Measurements from ENCODE around the gene ASF1B. TPM values are rescaled to one million over a fixed set of nuclear protein-coding genes. Genes with fewer than 3 reads are reported as not detected.

ASF1B gene
- total and polyA plus RNA-seq, 4 donors: 2.7 to 11.5 (median 8.6) TPM

DNA sequence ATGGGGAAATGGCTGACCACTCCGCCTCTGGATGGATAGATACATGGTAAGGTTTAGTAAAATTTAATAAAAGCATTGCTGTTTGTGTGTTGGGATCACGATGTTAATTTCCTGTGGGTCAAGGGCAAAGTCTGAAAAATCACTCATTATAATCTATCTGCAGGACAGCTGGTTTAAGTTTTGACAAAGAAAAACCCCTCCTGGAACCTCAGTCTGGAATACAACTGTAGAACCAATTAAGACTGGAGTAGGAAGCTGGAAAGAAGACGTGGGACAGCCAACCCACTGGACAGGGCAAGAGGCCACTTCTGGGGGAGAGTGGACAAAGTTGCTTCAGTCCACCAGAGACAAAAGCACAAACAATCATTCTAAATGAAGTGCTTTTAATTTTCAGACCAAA, 17.2 kb downstream of the ASF1B start:
- DNase-seq (ENCODE audit: low read depth in 4 of 6, low spot score in 6 of 6): no peak
- Histone ChIP-seq H3K4me3 (ENCODE audit: low read depth, low read length) (no peak overlapping the region), H3K9me3 (ENCODE audit: control insufficient read depth, insufficient read depth, low read length) (no peaks in the 10 kb centered on the region), H3K27ac (ENCODE audit: low read depth, low read length) (peak overlapping the region; percentile 99), H3K36me3 (ENCODE audit: control insufficient read depth, insufficient read depth, low read length) (peaks cover 10% of the 10 kb centered on the region), H3K4me1 (ENCODE audit: control insufficient read depth, insufficient read depth, low read length) (peaks cover 48% of the 10 kb centered on the region), H3K27me3 (ENCODE audit: control insufficient read depth, insufficient read depth, low read length) (no peaks in the 10 kb centered on the region)
- WGBS (ENCODE audit: insufficient coverage): no CpG with 5 or more reads among the region's 3 CpGs

DNA sequence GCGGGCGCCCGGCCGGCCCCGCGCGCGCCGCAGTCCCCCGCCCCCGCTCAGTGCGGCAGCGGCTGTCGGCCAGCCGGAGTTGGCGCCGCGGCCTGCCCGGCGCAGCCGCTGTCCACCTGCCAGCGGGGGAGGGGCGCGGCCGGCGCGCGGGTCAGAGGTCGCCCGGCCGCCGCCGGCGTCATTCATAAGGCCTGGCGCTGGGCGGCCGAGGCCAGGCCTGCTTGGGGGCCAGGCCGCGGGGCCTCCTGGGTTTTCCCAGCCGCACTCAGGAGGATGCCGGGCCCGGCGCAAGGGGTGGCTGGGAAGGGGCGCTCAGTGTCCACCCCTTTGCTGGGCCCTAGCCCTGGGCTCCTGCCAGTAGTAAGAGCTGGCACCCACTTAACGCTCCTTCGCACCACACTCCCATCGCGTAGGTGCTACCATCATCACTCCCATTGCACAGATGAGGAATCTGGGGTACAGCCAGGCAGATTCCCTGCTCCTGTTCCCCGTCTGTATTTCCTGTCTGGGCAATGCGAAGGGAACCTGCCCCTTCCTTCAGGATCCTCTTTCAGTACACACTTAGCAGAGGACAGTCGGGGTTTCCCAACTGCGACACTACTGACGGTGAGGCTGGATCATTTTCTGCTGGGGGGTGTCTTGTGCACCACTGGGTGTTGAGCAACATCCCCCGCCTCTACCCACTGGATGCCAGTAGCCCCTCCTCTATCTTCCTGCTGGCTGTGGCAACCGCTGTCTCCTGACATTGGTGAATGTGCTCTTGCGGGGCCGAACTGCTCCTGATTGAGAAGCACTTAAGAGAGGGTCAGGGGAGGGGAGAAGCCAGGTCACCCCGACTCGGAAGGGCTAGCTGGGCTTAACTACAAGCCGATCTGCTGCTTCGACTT, 18.0 kb downstream of the ASF1B start:
- no peaks in the 10 kb centered on the region for H3K27me3 ChIP-seq (ENCODE audit: control insufficient read depth, insufficient read depth, low read length)
- H3K36me3 ChIP-seq (ENCODE audit: control insufficient read depth, insufficient read depth, low read length): peaks cover 16% of the 10 kb centered on the region
- WGBS (ENCODE audit: insufficient coverage): 1% methylated on average over 53 of the region's 61 CpGs
- peak; percentile 26 to 82 (median 43) for DNase-seq (ENCODE audit: low read depth in 4 of 6, low spot score in 6 of 6)
- H3K27ac ChIP-seq (ENCODE audit: low read depth, low read length): peak overlapping the region; percentile 99
- H3K4me3 ChIP-seq (ENCODE audit: low read depth, low read length): peak overlapping the region; percentile 58
- no peaks in the 10 kb centered on the region for H3K9me3 ChIP-seq (ENCODE audit: control insufficient read depth, insufficient read depth, low read length)
- H3K4me1 ChIP-seq (ENCODE audit: control insufficient read depth, insufficient read depth, low read length): peaks cover 55% of the 10 kb centered on the region

DNA sequence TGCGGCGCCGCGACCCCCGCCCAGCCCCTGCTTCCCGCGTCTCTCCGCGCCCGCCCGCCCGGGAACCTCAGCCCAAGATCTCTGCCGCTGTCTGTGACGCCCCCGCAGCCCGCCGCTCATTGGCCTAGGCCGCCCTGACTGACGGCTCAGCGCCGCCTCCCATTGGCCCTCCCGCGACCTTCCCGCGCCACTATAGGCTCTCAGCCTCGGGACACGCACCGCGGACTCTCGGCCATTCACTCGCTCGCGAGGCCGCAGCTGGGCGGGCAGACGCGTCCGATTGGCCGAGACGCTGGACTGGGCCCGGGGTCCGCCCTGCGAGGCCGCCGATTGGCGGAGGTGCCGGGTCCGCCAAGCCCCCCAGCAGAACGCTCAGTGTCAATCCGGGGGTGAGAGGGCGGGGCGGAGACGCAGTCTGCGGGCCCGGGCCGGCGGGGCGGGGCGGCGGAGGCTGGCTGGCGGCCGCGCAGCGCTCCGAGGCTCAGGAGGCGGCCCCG, 18.7 kb downstream of the ASF1B start, which contains the start of gene PRKACA:
Gene PRKACA, minus strand, starts transcription at position 95 of the 497 bp plus-strand sequence. CDS start 215 bp downstream, outside the sequence.
- peak; percentile 93 to 100 (median 97) for DNase-seq (ENCODE audit: low read depth in 4 of 6, low spot score in 6 of 6)
- H3K4me3 ChIP-seq (ENCODE audit: low read depth, low read length): peak within 1 kb of the TSS; percentile 83
- H3K27ac ChIP-seq (ENCODE audit: low read depth, low read length): peak within 1 kb of the TSS; percentile 99
- H3K4me1 ChIP-seq (ENCODE audit: control insufficient read depth, insufficient read depth, low read length): peaks cover 62% of the 10 kb centered on the region
- no peaks in the 10 kb centered on the region for H3K9me3 ChIP-seq (ENCODE audit: control insufficient read depth, insufficient read depth, low read length)
- H3K27me3 ChIP-seq (ENCODE audit: control insufficient read depth, insufficient read depth, low read length): no peaks in the 10 kb centered on the region
- under 1% methylated on average over 67 of the region's 67 CpGs for WGBS (ENCODE audit: insufficient coverage)
- peaks cover 22% of the 10 kb centered on the region for H3K36me3 ChIP-seq (ENCODE audit: control insufficient read depth, insufficient read depth, low read length)

DNA sequence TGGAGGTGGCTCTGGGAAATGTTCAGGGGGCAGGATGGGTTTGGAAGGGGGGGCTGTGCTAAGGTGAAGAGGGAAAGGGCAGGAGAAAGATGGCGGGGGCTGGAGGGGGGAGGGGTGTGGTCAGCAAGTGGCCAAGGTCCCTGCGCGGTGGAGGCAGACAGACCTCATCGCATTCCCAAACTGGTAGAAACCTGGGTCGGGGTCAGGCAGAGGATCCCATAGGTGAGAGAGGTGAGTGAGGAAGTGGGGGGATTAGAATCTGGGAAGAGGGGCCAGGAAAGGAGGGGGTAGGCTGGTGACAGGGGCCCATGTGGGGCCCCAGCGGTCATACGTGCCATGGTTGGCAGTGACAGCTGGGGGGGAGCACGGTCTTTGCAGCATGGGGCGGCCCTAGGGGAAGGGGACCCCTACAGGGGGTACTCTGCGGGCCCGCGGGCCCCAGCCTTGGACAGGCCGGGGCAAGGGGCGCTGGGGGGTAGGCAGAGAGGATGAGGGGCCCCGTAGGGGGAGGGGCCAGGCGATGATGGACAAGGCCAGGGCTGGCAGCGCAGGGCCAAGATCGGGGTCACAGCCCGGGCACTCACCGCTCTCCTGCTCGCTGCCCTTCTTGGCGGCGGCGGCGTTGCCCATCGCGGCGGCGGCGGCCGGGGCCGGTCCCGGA, 19.3 kb downstream of the ASF1B start:
- peak overlapping the region; percentile 83 for H3K4me3 ChIP-seq (ENCODE audit: low read depth, low read length)
- peaks cover 27% of the 10 kb centered on the region for H3K36me3 ChIP-seq (ENCODE audit: control insufficient read depth, insufficient read depth, low read length)
- H3K4me1 ChIP-seq (ENCODE audit: control insufficient read depth, insufficient read depth, low read length): peaks cover 68% of the 10 kb centered on the region
- DNase-seq (ENCODE audit: low read depth in 4 of 6, low spot score in 6 of 6): peak in 2 of 6 donors; percentile 50 to 58
- no peaks in the 10 kb centered on the region for H3K9me3 ChIP-seq (ENCODE audit: control insufficient read depth, insufficient read depth, low read length)
- 0% methylated on average over 33 of the region's 33 CpGs for WGBS (ENCODE audit: insufficient coverage)
- H3K27ac ChIP-seq (ENCODE audit: low read depth, low read length): peak overlapping the region; percentile 52
- no peaks in the 10 kb centered on the region for H3K27me3 ChIP-seq (ENCODE audit: control insufficient read depth, insufficient read depth, low read length)

DNA sequence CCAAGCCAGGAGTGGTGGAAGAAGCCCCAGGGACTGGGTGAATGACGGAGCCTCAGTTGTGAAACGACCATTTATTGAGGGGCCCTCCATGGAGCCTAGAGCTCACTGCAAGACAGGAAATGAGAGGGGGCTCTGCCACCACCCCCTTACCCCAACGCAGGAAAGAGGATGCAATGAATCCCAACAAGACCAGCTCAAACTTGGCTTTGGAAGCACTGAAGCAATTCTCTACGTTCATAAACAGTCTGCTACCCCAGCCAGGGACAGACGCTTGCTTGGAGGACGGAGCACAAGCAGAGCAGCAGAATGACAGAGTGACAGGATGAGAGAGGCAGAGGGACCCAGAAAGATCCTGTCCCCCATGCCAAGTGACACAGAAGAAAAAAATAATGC, 19.9 kb downstream of the ASF1B start:
- peak overlapping the region; percentile 52 for H3K27ac ChIP-seq (ENCODE audit: low read depth, low read length)
- no peaks in the 10 kb centered on the region for H3K27me3 ChIP-seq (ENCODE audit: control insufficient read depth, insufficient read depth, low read length)
- peaks cover 71% of the 10 kb centered on the region for H3K4me1 ChIP-seq (ENCODE audit: control insufficient read depth, insufficient read depth, low read length)
- peak overlapping the region; percentile 83 for H3K4me3 ChIP-seq (ENCODE audit: low read depth, low read length)
- peaks cover 32% of the 10 kb centered on the region for H3K36me3 ChIP-seq (ENCODE audit: control insufficient read depth, insufficient read depth, low read length)
- DNase-seq (ENCODE audit: low read depth in 4 of 6, low spot score in 6 of 6): no peak
- H3K9me3 ChIP-seq (ENCODE audit: control insufficient read depth, insufficient read depth, low read length): no peaks in the 10 kb centered on the region
- WGBS (ENCODE audit: insufficient coverage): 0% methylated on average over 5 of the region's 6 CpGs

DNA sequence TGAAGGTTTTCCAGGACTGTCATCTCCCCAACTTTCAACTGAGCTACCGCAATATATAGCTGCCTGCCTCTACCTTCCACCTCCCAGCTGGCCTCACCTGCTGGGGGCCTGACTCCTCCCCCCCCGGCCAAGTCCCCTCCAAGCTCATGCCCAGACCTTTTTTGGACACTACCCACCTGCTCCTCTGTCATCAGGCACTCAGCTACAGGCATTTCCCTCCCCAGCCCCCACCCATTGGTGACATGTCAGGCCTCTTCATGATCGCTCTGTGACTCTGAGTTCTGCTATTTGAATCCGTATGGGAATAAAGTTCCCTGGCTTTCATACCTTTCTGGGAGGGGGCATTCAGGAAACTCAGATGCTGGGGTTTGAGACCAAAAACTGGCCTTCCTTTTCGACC, 20.6 kb downstream of the ASF1B start:
- H3K27ac ChIP-seq (ENCODE audit: low read depth, low read length): no peak overlapping the region
- no peaks in the 10 kb centered on the region for H3K27me3 ChIP-seq (ENCODE audit: control insufficient read depth, insufficient read depth, low read length)
- peak overlapping the region; percentile 83 for H3K4me3 ChIP-seq (ENCODE audit: low read depth, low read length)
- peaks cover 36% of the 10 kb centered on the region for H3K36me3 ChIP-seq (ENCODE audit: control insufficient read depth, insufficient read depth, low read length)
- peaks cover 71% of the 10 kb centered on the region for H3K4me1 ChIP-seq (ENCODE audit: control insufficient read depth, insufficient read depth, low read length)
- no peak for DNase-seq (ENCODE audit: low read depth in 4 of 6, low spot score in 6 of 6)
- WGBS (ENCODE audit: insufficient coverage): 76% methylated on average over 4 of the region's 5 CpGs
- H3K9me3 ChIP-seq (ENCODE audit: control insufficient read depth, insufficient read depth, low read length): no peaks in the 10 kb centered on the region

DNA sequence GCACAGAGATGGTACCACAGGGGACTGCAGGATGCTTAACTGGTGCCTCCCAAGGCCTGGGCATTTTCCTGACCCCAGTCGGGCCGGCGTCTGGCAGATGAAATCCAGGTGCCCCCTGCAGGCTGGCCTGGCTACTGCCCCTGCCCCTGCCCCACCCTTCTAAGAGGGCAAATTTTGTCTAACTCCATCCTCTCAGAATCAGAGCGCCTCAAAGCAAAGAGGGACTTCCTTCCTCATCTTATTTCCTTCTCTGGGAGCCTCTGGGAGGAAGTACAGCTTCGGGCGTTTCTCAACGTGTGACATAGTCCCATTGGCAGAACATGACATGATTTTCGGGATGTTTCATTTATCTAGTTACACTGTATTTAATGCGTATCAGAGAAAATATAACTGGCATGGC, 21.5 kb downstream of the ASF1B start:
- 36% methylated on average over 3 of the region's 9 CpGs for WGBS (ENCODE audit: insufficient coverage)
- Histone ChIP-seq H3K27ac (ENCODE audit: low read depth, low read length) (no peak overlapping the region), H3K27me3 (ENCODE audit: control insufficient read depth, insufficient read depth, low read length) (no peaks in the 10 kb centered on the region), H3K9me3 (ENCODE audit: control insufficient read depth, insufficient read depth, low read length) (no peaks in the 10 kb centered on the region), H3K36me3 (ENCODE audit: control insufficient read depth, insufficient read depth, low read length) (peaks cover 33% of the 10 kb centered on the region), H3K4me3 (ENCODE audit: low read depth, low read length) (no peak overlapping the region), H3K4me1 (ENCODE audit: control insufficient read depth, insufficient read depth, low read length) (peaks cover 65% of the 10 kb centered on the region)
- no peak for DNase-seq (ENCODE audit: low read depth in 4 of 6, low spot score in 6 of 6)

DNA sequence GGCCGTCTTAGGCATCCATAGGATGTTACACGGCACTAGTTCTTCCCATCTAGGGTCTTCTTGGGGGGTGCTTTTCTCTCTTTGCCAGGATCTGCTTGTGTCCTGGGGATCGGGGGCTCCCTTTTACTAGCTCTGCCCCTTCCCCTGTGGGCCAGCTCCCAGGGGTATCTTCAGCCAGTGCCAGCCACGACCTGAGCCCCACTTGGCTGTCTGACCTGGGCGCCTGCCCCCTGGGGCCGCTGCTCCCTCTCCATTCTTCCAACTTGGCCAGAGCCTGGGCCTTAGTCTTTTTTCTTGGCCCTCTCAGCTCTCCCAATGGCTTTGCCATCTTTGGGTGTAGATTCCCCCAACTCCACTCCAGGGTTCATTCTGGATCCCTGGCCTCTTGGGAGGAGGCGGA, 21.9 kb downstream of the ASF1B start:
- no peak for DNase-seq (ENCODE audit: low read depth in 4 of 6, low spot score in 6 of 6)
- peaks cover 62% of the 10 kb centered on the region for H3K4me1 ChIP-seq (ENCODE audit: control insufficient read depth, insufficient read depth, low read length)
- no peaks in the 10 kb centered on the region for H3K27me3 ChIP-seq (ENCODE audit: control insufficient read depth, insufficient read depth, low read length)
- 91% methylated on average over 7 of the region's 7 CpGs for WGBS (ENCODE audit: insufficient coverage)
- H3K9me3 ChIP-seq (ENCODE audit: control insufficient read depth, insufficient read depth, low read length): no peaks in the 10 kb centered on the region
- no peak overlapping the region for H3K4me3 ChIP-seq (ENCODE audit: low read depth, low read length)
- H3K27ac ChIP-seq (ENCODE audit: low read depth, low read length): no peak overlapping the region
- peaks cover 33% of the 10 kb centered on the region for H3K36me3 ChIP-seq (ENCODE audit: control insufficient read depth, insufficient read depth, low read length)

DNA sequence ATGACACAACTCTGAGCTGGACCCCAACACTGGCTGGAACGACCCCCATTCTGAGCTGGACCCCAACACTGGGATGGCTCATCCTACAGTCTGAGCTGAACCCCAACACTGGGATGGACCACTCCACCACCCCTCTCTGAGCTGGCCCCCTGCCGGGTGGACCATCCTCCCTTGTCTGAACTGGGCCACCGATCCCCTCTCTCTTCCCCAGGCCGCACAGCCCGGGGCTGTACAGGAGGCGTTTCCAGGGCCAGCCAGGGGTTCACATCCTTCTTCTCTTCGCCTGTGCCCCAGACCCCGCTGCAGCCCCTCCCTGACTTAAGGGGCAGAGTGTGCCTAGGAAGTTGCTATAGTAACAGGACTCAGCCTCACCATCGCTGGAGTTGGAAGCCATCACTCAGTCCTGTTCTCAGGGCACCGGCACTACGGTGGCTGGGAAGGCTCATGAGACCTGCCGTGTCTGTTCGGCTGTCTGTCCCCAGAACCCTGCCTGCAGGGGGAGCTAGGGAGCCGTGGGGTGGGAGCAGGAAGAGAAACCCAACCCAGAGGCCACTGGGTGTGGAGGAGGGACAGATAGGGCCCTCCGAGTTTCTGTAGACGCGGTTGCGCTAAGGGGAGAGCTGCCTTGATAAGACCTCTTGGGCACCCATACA, 22.5 kb downstream of the ASF1B start:
- H3K9me3 ChIP-seq (ENCODE audit: control insufficient read depth, insufficient read depth, low read length): no peaks in the 10 kb centered on the region
- H3K4me3 ChIP-seq (ENCODE audit: low read depth, low read length): no peak overlapping the region
- no peaks in the 10 kb centered on the region for H3K27me3 ChIP-seq (ENCODE audit: control insufficient read depth, insufficient read depth, low read length)
- peaks cover 33% of the 10 kb centered on the region for H3K36me3 ChIP-seq (ENCODE audit: control insufficient read depth, insufficient read depth, low read length)
- H3K27ac ChIP-seq (ENCODE audit: low read depth, low read length): peak overlapping the region; percentile 35
- DNase-seq (ENCODE audit: low read depth in 4 of 6, low spot score in 6 of 6): no peak
- WGBS (ENCODE audit: insufficient coverage): 74% methylated on average over 16 of the region's 18 CpGs
- H3K4me1 ChIP-seq (ENCODE audit: control insufficient read depth, insufficient read depth, low read length): peaks cover 56% of the 10 kb centered on the region

All from spinal cord (tissue), 10 donors.